Measurements from ENCODE around the gene ITPR2. TPM values are rescaled to one million over a fixed set of nuclear protein-coding genes. Genes with fewer than 3 reads are reported as not detected.
"Not testable (repeated sequence)": the region's sequence is repeated elsewhere in the genome, so short reads cannot be mapped to it uniquely, and the experiment has no call there.

Gene ITPR2
- total RNA-seq, 1 experiment from 2014 or later: 13.6 TPM

GRCh38 chr12:26527682-26528081 is 305.3 kb downstream of the ITPR2 start:
- no peak for DNase-seq (ENCODE audit: low read depth)

GRCh38 chr12:26524862-26525465 is 308.0 kb downstream of the ITPR2 start:
- peak; percentile 7 for DNase-seq (ENCODE audit: low read depth)

- DNase-seq (ENCODE audit: low read depth): peak; percentile 53
Observed at GRCh38 chr12:26523708-26524150, 309.3 kb downstream of the ITPR2 start.

- no peak for DNase-seq (ENCODE audit: low read depth)
Observed at GRCh38 chr12:26520869-26521268, 312.1 kb downstream of the ITPR2 start.

GRCh38 chr12:26520109-26520508 is 312.9 kb downstream of the ITPR2 start:
- no peak for DNase-seq (ENCODE audit: low read depth)

- DNase-seq (ENCODE audit: low read depth): no peak
Observed at GRCh38 chr12:26519462-26519861, 313.5 kb downstream of the ITPR2 start.

GRCh38 chr12:26517320-26517719 is 315.7 kb downstream of the ITPR2 start:
- not testable (repeated sequence) for DNase-seq (ENCODE audit: low read depth)

- no peak for DNase-seq (ENCODE audit: low read depth)
Observed at GRCh38 chr12:26514364-26514763, 318.6 kb downstream of the ITPR2 start.

GRCh38 chr12:26513363-26514043 is 319.5 kb downstream of the ITPR2 start:
- DNase-seq (ENCODE audit: low read depth): no peak

GRCh38 chr12:26512213-26512612 is 320.8 kb downstream of the ITPR2 start:
- no peak for DNase-seq (ENCODE audit: low read depth)

- DNase-seq (ENCODE audit: low read depth): no peak
Observed at GRCh38 chr12:26510354-26510674, 322.7 kb downstream of the ITPR2 start.

GRCh38 chr12:26507613-26508012 is 325.4 kb downstream of the ITPR2 start:
- DNase-seq (ENCODE audit: low read depth): no peak

- DNase-seq (ENCODE audit: low read depth): no peak
Observed at GRCh38 chr12:26499979-26500640, 332.9 kb downstream of the ITPR2 start.

- DNase-seq (ENCODE audit: low read depth): no peak
Observed at GRCh38 chr12:26496170-26496569, 336.8 kb downstream of the ITPR2 start.

- DNase-seq (ENCODE audit: low read depth): peak; percentile 23
Observed at GRCh38 chr12:26493656-26494055, 339.3 kb downstream of the ITPR2 start.

- no peak for DNase-seq (ENCODE audit: low read depth)
Observed at GRCh38 chr12:26492406-26492805, 340.6 kb downstream of the ITPR2 start.

- DNase-seq (ENCODE audit: low read depth): no peak
Observed at GRCh38 chr12:26489908-26490307, 343.1 kb downstream of the ITPR2 start.

- DNase-seq (ENCODE audit: low read depth): peak; percentile 4
Observed at GRCh38 chr12:26488351-26488750, 344.6 kb downstream of the ITPR2 start.

- peak; percentile 4 for DNase-seq (ENCODE audit: low read depth)
Observed at GRCh38 chr12:26473291-26473690, 359.7 kb downstream of the ITPR2 start.

GRCh38 chr12:26471560-26471959 is 361.4 kb downstream of the ITPR2 start:
- peak; percentile 17 for DNase-seq (ENCODE audit: low read depth)

- DNase-seq (ENCODE audit: low read depth): no peak
Observed at GRCh38 chr12:26469421-26470180, 363.4 kb downstream of the ITPR2 start.

- no peak for DNase-seq (ENCODE audit: low read depth)
Observed at GRCh38 chr12:26467351-26467750, 365.6 kb downstream of the ITPR2 start.

Data from M059J (cell line).